Neuronal stem cell (in vitro differentiated cells): ENCODE data around the gene PDE6C.
A peak's percentile ranks its signal among the peaks of the same experiment; 100 is the strongest.

Experiments
- DNase-seq: peaks from one replicate; pipeline ENCODE4 v3.0.0-alpha.2; 2013; ENCODE audit warnings: low spot score
- H2AFZ ChIP-seq: one replicate; pipeline ENCODE4 v1.6.1; 2013; ENCODE audit warnings: mild to moderate bottlenecking, low read length, inconsistent platforms
- H2AK5ac ChIP-seq: 2 replicates; pipeline ENCODE4 v1.6.1; 2013; ENCODE audit warnings: low read depth, mild to moderate bottlenecking, inconsistent platforms, low read length, moderate library complexity, mixed read lengths
- H2BK120ac ChIP-seq: 2 replicates; pipeline ENCODE4 v1.6.1; 2013; ENCODE audit warnings: low read depth, mild to moderate bottlenecking, inconsistent platforms, low read length, moderate library complexity, mixed read lengths
- H2BK12ac ChIP-seq: one replicate; pipeline ENCODE4 v1.6.1; 2013; ENCODE audit warnings: low read length, inconsistent platforms
- H2BK15ac ChIP-seq: 2 replicates; pipeline ENCODE4 v1.6.1; 2013; ENCODE audit warnings: mild to moderate bottlenecking, low read length, inconsistent platforms, mixed read lengths
- H2BK5ac ChIP-seq: one replicate; pipeline ENCODE4 v1.6.1; 2013; ENCODE audit warnings: inconsistent platforms, mild to moderate bottlenecking, low read length, moderate library complexity
- H3K14ac ChIP-seq: one replicate; pipeline ENCODE4 v1.6.1; 2013; ENCODE audit warnings: low read length, inconsistent platforms
- H3K18ac ChIP-seq: 2 replicates; pipeline ENCODE4 v1.6.1; 2013; ENCODE audit warnings: low read length, inconsistent platforms
- H3K23ac ChIP-seq: 2 replicates; pipeline ENCODE4 v1.6.1; 2013; ENCODE audit warnings: low read depth, mild to moderate bottlenecking, mixed read lengths, low read length, inconsistent platforms; ENCODE audit not compliant: poor library complexity
- H3K27ac ChIP-seq: replicated peaks from 3 replicates; pipeline ENCODE4 v1.5.1; 2013; ENCODE audit warnings: low read length, inconsistent platforms
- H3K27me3 ChIP-seq, 3 experiments: 2 replicates each; pipeline ENCODE4 v1.6.1; 2013; ENCODE audit warnings: low read length in 3 of 3, mild to moderate bottlenecking in 2 of 3, inconsistent platforms in 1 of 3, low read depth in 1 of 3, mixed read lengths in 1 of 3, moderate library complexity in 1 of 3; ENCODE audit not compliant: control insufficient read depth in 3 of 3, insufficient read depth in 3 of 3
- H3K36me3 ChIP-seq, 2 donors: replicated peaks in 1 of 2; 2 replicates each; pipeline ENCODE4 v1.6.1; 2013; ENCODE audit warnings: low read length in 2 of 2; ENCODE audit not compliant: control insufficient read depth in 2 of 2, insufficient read depth in 2 of 2
- H3K4ac ChIP-seq: 2 replicates; pipeline ENCODE4 v1.6.1; 2013; ENCODE audit warnings: inconsistent platforms, mild to moderate bottlenecking, low read length, moderate library complexity
- H3K4me1 ChIP-seq, 2 donors: 1 replicate in 1 of 2; 2 replicates in 1 of 2; pipeline ENCODE4 v1.6.1; 2013; ENCODE audit warnings: low read length in 2 of 2, low read depth in 1 of 2; ENCODE audit not compliant: control insufficient read depth in 2 of 2, insufficient read depth in 1 of 2
- H3K4me2 ChIP-seq: one replicate; pipeline ENCODE4 v1.6.1; 2013; ENCODE audit warnings: mild to moderate bottlenecking, low read length, inconsistent platforms; ENCODE audit not compliant: insufficient read depth, poor library complexity, severe bottlenecking
- H3K4me3 ChIP-seq, 2 donors: 2 replicates each; pipeline ENCODE4 v1.5.1; 2013; ENCODE audit warnings: low read length in 2 of 2, mild to moderate bottlenecking in 2 of 2, inconsistent platforms in 1 of 2, moderate library complexity in 1 of 2
- H3K79me1 ChIP-seq: one replicate; pipeline ENCODE4 v1.6.1; 2013; ENCODE audit warnings: low read depth, mild to moderate bottlenecking, inconsistent platforms, low read length, moderate library complexity
- H3K9ac ChIP-seq: one replicate; pipeline ENCODE4 v1.6.1; 2013; ENCODE audit warnings: mild to moderate bottlenecking, low read depth, low read length, inconsistent platforms; ENCODE audit not compliant: poor library complexity
- H3K9me3 ChIP-seq, 2 donors: replicated peaks in 1 of 2; 2 replicates each; pipeline versions ENCODE3 to v1.6.1; 2013; ENCODE audit warnings: low read length in 2 of 2, mild to moderate bottlenecking in 2 of 2, inconsistent platforms in 1 of 2, low read depth in 1 of 2, mixed read lengths in 1 of 2, moderate library complexity in 1 of 2; ENCODE audit not compliant: control insufficient read depth in 2 of 2, insufficient read depth in 1 of 2
- H4K8ac ChIP-seq: one replicate; pipeline ENCODE4 v1.6.1; 2013; ENCODE audit warnings: low read depth, mild to moderate bottlenecking, inconsistent platforms, low read length, moderate library complexity
- H4K91ac ChIP-seq: one replicate; pipeline ENCODE4 v1.6.1; 2013; ENCODE audit warnings: low read length, low read depth, mild to moderate bottlenecking, inconsistent platforms; ENCODE audit not compliant: poor library complexity
- WGBS, 2 donors: extraction: QIAGEN DNeasy Blood & Tissue Kit; methylation state at CpG; one replicate each; pipeline ENCODE4 v1.1.7; 2013; ENCODE audit warnings: missing lambda C conversion rate in 2 of 2, mixed read lengths in 1 of 2; ENCODE audit not compliant: insufficient read length in 2 of 2, insufficient replicate concordance in 1 of 2; ENCODE audit errors: extremely low coverage in 2 of 2; 5-methylcytosine and 5-hydroxymethylcytosine counted together

The PDE6C gene

GRCh38 chr10:93697207-93697606 is 84.9 kb downstream of the PDE6C start:
- Histone ChIP-seq H3K14ac (no peak overlapping the region), H2BK5ac (no peak overlapping the region), H3K4me2 (no peak overlapping the region), H3K27ac (no peak overlapping the region), H3K4me1 (peaks cover 0 to 3% of the 10 kb centered on the region in 2 donors), H2AFZ (no peak overlapping the region), H3K9ac (no peak overlapping the region), H3K18ac (no peak overlapping the region), H3K27me3 (no peaks in the 10 kb centered on the region), H3K79me1 (no peaks in the 10 kb centered on the region), H2BK120ac (no peak overlapping the region), H4K8ac (no peak overlapping the region), H2BK15ac (no peak overlapping the region), H3K36me3 (peaks cover 5 to 70% of the 10 kb centered on the region in 2 donors), H3K23ac (no peak overlapping the region), H4K91ac (no peak overlapping the region), H2AK5ac (no peak overlapping the region), H2BK12ac (no peak overlapping the region), H3K4me3 (no peak overlapping the region), H3K9me3 (no peaks in the 10 kb centered on the region), H3K4ac (no peak overlapping the region)
- WGBS, 2 donors, result no CpG with 5 or more reads among the region's 2 CpGs
- DNase-seq, result no peak

- Histone ChIP-seq H3K4me3 (peak overlapping the region; percentile 59 to 90), H2AK5ac (no peak overlapping the region), H2AFZ (peak overlapping the region; percentile 86), H4K91ac (no peak overlapping the region), H2BK5ac (no peak overlapping the region), H3K27ac (peak overlapping the region; percentile 81), H3K23ac (no peak overlapping the region), H2BK15ac (no peak overlapping the region), H2BK12ac (no peak overlapping the region), H4K8ac (no peak overlapping the region), H3K9me3 (no peaks in the 10 kb centered on the region), H3K4me1 (peaks cover 2 to 3% of the 10 kb centered on the region in 2 donors), H3K9ac (no peak overlapping the region), H3K4ac (no peak overlapping the region), H3K14ac (no peak overlapping the region), H3K36me3 (peaks cover 4 to 33% of the 10 kb centered on the region in 2 donors), H3K79me1 (no peaks in the 10 kb centered on the region), H3K4me2 (peak overlapping the region; percentile 60), H3K27me3 (no peaks in the 10 kb centered on the region), H2BK120ac (no peak overlapping the region), H3K18ac (no peak overlapping the region)
- no peak for DNase-seq
- WGBS, 2 donors, result no CpG with 5 or more reads among the region's 9 CpGs
Measured at GRCh38 chr10:93701866-93702209, 89.5 kb downstream of the PDE6C start.

DNA sequence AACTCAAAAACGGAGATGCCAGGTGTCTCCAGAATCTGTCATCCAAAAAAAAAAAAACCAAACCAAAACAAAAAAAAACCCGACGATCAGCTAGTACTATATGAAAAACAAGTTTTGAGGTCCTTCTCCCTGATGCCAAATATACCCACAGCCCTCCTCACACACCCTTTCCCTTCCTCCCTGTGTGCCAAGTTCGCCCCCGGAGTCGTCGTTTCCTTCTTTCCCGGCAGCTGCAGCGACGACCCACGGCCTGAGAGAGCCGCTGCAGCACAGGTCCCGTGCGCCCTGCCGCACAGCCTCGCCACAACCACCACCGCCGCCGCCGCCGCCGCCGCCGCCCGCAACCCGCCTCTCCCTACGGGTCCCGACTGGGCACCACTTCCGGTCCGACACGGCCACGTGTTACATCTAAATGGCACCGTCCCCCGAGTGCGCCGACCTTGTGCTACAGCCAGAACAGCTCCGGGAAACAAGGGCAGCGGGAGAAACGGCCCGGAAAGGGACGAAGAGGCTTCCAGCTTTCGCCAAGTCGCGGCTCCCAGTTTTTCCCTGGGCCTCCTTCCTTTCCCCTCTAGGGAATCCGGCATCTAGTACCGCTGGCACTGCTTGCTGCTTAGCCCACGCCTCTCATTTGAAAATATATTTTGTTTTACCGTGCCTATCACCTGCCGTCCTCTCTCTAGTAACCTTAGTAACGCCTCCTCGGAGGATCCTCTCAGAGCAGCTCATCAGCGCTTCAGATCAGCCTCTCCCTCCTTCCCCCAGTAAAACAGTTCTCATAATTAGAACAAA is 90.1 kb downstream of the PDE6C start, which contains the start of gene FRA10AC1:
Gene FRA10AC1 (minus strand): TSS at position 383 of the 792 bp plus-strand sequence. CDS start 2,486 bp downstream, outside the sequence.
- Histone ChIP-seq H3K4ac (no peak within 1 kb of the TSS), H3K27ac (peak within 1 kb of the TSS; percentile 85), H3K9me3 (no peaks in the 10 kb centered on the region), H3K4me2 (peak within 1 kb of the TSS; percentile 60), H2AFZ (peak within 1 kb of the TSS; percentile 86), H3K18ac (peak within 1 kb of the TSS; percentile 79), H3K4me1 (peaks cover 2 to 3% of the 10 kb centered on the region in 2 donors), H2BK5ac (no peak within 1 kb of the TSS), H2BK15ac (no peak within 1 kb of the TSS), H3K79me1 (no peaks in the 10 kb centered on the region), H2BK120ac (no peak within 1 kb of the TSS), H4K91ac (no peak within 1 kb of the TSS), H3K23ac (peak within 1 kb of the TSS; percentile 46), H3K14ac (no peak within 1 kb of the TSS), H3K4me3 (peak within 1 kb of the TSS; percentile 59 to 90), H2AK5ac (no peak within 1 kb of the TSS), H3K27me3 (no peaks in the 10 kb centered on the region), H3K9ac (peak within 1 kb of the TSS; percentile 79), H3K36me3 (peaks cover 2 to 28% of the 10 kb centered on the region in 2 donors), H4K8ac (no peak within 1 kb of the TSS), H2BK12ac (no peak within 1 kb of the TSS)
- DNase-seq, result peak; percentile 92
- WGBS, 2 donors, result no CpG with 5 or more reads among the region's 52 CpGs

- Histone ChIP-seq H3K9me3 (no peaks in the 10 kb centered on the region), H4K8ac (no peak overlapping the region), H3K9ac (no peak overlapping the region), H3K4ac (no peak overlapping the region), H2AFZ (peak overlapping the region; percentile 86), H3K79me1 (no peaks in the 10 kb centered on the region), H3K14ac (no peak overlapping the region), H3K4me3 (peak overlapping the region; percentile 59 to 83), H3K27ac (peak overlapping the region; percentile 85), H3K4me1 (peaks cover 2 to 3% of the 10 kb centered on the region in 2 donors), H3K18ac (no peak overlapping the region), H3K36me3 (peaks cover 2 to 21% of the 10 kb centered on the region in 2 donors), H3K27me3 (no peaks in the 10 kb centered on the region), H3K23ac (no peak overlapping the region), H2BK15ac (no peak overlapping the region), H2BK5ac (no peak overlapping the region), H2BK120ac (no peak overlapping the region), H3K4me2 (peak overlapping the region; percentile 41), H2AK5ac (no peak overlapping the region), H4K91ac (no peak overlapping the region), H2BK12ac (no peak overlapping the region)
- WGBS, 2 donors, result no CpG with 5 or more reads among the region's 12 CpGs
- no peak for DNase-seq
Measured at GRCh38 chr10:93703066-93703465, 90.7 kb downstream of the PDE6C start.
